Panc1 (cell line): ENCODE data around the gene DDI2. TPM values are rescaled to one million over a fixed set of nuclear protein-coding genes. Genes with fewer than 3 reads are reported as not detected.

Source experiments
- ATAC-seq: fragments of 200-7000 bp; cut with Tn5 transposase; 2 replicates; pipeline ENCODE4 v1.9.1; 2020; ENCODE audit warnings: mild to moderate bottlenecking, moderate library complexity
- BruUV-seq: library from RNA; stranded (reverse); fragments of 400-500 nt; replicated peaks from 2 replicates; lab custom pipeline; 2021; lab: Mats Ljungman, UMichigan
- CTCF ChIA-PET: fragments of 300-600 bp; sonication (Branson Sonifier 250); formaldehyde crosslinking; loops from one replicate; lab custom pipeline; 2022; ENCODE audit warnings: antibody characterized with exemption; lab: Charles Lee
- POLR2A ChIA-PET: fragments of 300-600 bp; sonication (Branson Sonifier 250); formaldehyde crosslinking; loops from one replicate; lab custom pipeline; 2022; ENCODE audit warnings: antibody characterized with exemption; lab: Charles Lee
- DNase-seq: peaks from one replicate; pipeline ENCODE4 v3.0.0-alpha.2; 2010; ENCODE audit warnings: low read depth, low spot score
- H3K27ac ChIP-seq: 2 replicates; pipeline ENCODE4 v1.5.1; 2011; ENCODE audit warnings: mild to moderate bottlenecking, low read length, inconsistent platforms
- H3K27me3 ChIP-seq: fragments of 200-500 bp; sonication (Bioruptor generic); 2 replicates; pipeline ENCODE4 v1.6.0; 2014; ENCODE audit warnings: low read length, inconsistent platforms; ENCODE audit not compliant: control insufficient read depth, insufficient read depth
- H3K36me3 ChIP-seq: fragments of 200-500 bp; sonication (Bioruptor generic); 2 replicates; pipeline ENCODE4 v1.5.1; 2014; ENCODE audit warnings: inconsistent platforms, mild to moderate bottlenecking, low read length, moderate library complexity; ENCODE audit not compliant: control insufficient read depth, insufficient read depth
- H3K4me1 ChIP-seq: 2 replicates; pipeline ENCODE4 v1.5.1; 2011; ENCODE audit warnings: inconsistent platforms, mild to moderate bottlenecking, low read length, moderate library complexity; ENCODE audit not compliant: control insufficient read depth, insufficient read depth
- H3K4me3 ChIP-seq, 2 experiments: 2 replicates each; pipeline ENCODE4 v1.5.1; 2011 to 2012; ENCODE audit warnings: low read depth in 2 of 2, low read length in 2 of 2, mild to moderate bottlenecking in 2 of 2, inconsistent platforms in 1 of 2, moderate library complexity in 1 of 2
- H3K9me3 ChIP-seq: fragments of 200-500 bp; sonication (Bioruptor generic); 2 replicates; pipeline ENCODE4 v1.5.1; 2014; ENCODE audit warnings: low read depth, mild to moderate bottlenecking, inconsistent platforms, low read length, moderate library complexity; ENCODE audit not compliant: control insufficient read depth, insufficient read depth
- POLR2AphosphoS5 ChIP-seq: IDR thresholded peaks from 2 replicates; pipeline ENCODE4 v1.6.1; 2012; ENCODE audit warnings: mild to moderate bottlenecking, low read depth, low read length, moderate library complexity
- SIN3A ChIP-seq: IDR thresholded peaks from 2 replicates; pipeline ENCODE4 v1.6.1; 2012; ENCODE audit warnings: low read depth, mild to moderate bottlenecking, low read length, moderate library complexity, borderline replicate concordance; ENCODE audit not compliant: insufficient read depth
- TCF7L2 ChIP-seq: IDR thresholded peaks from 2 replicates; pipeline ENCODE4 v1.6.1; 2011; ENCODE audit warnings: mild to moderate bottlenecking, low read depth, low read length, inconsistent platforms
- in situ Hi-C: cut with HindIII; loops from 2 replicates; pipeline ENCODE4 v1.10.0; 2016; ENCODE audit warnings: low sequenced_read_pairs, low pct_unique_long_range_greater_than_20kb
- intact Hi-C: fragments of 100-400 bp; cut with micrococcal nuclease; formaldehyde crosslinking; loops from one replicate; pipeline ENCODE4 v1.10.0; 2022; ENCODE audit not compliant: unreplicated experiment
- total RNA-seq: library from RNA; stranded (reverse); gene quantifications from one replicate; pipeline ENCODE4 v1.2.1, GENCODE V29; 2021; ENCODE audit not compliant: unreplicated experiment
- TF ChIP-seq, protein P1 (sequence below), 2 experiments: IDR thresholded peaks; 2 replicates each; pipeline ENCODE4 v1.6.1; 2011 to 2012; ENCODE audit warnings: low read depth in 2 of 2, control low read depth in 1 of 2, low read length in 1 of 2, mild to moderate bottlenecking in 1 of 2, moderate library complexity in 1 of 2; ENCODE audit not compliant: insufficient read depth in 1 of 2
- TF ChIP-seq, protein P2 (sequence below): fragments of 450-650 bp; IDR thresholded peaks from 2 replicates; pipeline ENCODE4 v1.5.1; 2017; ENCODE audit warnings: mild to moderate bottlenecking

Gene DDI2
- total RNA-seq, 1 experiment from 2014 or later = 27.7 TPM

- in situ Hi-C loops = no loop called here
Measured at GRCh38 chr1:15701784-15702183, 84.5 kb downstream of the DDI2 start.

GRCh38 chr1:15702722-15703550, 85.7 kb downstream of the DDI2 start:
- H3K27me3 ChIP-seq = no peaks in the 10 kb centered on the region
- H3K27ac ChIP-seq = no peak overlapping the region
- DNase-seq (no peak), ATAC-seq (peak; percentile 87)
- in situ Hi-C loops (no loop called here), intact Hi-C loops (no loop called here)
- POLR2A ChIA-PET = interaction anchor here (0.5 kb wide), 1 partner anchor 13 kb away, joined by 4 read pairs; no protein-coding TSS in a partner anchor
- no peaks in the 10 kb centered on the region for H3K36me3 ChIP-seq
- no TSS peak for BruUV-seq
- H3K4me1 ChIP-seq = peaks cover 3% of the 10 kb centered on the region; the same call in 1 of the 2 replicates
- CTCF ChIA-PET = no interaction called here
- no peaks in the 10 kb centered on the region for H3K9me3 ChIP-seq
- H3K4me3 ChIP-seq = no peak overlapping the region
- TF ChIP-seq TCF7L2 (no peak), POLR2AphosphoS5 (no peak), SIN3A (no peak)
- TF ChIP-seq, protein P1, sequence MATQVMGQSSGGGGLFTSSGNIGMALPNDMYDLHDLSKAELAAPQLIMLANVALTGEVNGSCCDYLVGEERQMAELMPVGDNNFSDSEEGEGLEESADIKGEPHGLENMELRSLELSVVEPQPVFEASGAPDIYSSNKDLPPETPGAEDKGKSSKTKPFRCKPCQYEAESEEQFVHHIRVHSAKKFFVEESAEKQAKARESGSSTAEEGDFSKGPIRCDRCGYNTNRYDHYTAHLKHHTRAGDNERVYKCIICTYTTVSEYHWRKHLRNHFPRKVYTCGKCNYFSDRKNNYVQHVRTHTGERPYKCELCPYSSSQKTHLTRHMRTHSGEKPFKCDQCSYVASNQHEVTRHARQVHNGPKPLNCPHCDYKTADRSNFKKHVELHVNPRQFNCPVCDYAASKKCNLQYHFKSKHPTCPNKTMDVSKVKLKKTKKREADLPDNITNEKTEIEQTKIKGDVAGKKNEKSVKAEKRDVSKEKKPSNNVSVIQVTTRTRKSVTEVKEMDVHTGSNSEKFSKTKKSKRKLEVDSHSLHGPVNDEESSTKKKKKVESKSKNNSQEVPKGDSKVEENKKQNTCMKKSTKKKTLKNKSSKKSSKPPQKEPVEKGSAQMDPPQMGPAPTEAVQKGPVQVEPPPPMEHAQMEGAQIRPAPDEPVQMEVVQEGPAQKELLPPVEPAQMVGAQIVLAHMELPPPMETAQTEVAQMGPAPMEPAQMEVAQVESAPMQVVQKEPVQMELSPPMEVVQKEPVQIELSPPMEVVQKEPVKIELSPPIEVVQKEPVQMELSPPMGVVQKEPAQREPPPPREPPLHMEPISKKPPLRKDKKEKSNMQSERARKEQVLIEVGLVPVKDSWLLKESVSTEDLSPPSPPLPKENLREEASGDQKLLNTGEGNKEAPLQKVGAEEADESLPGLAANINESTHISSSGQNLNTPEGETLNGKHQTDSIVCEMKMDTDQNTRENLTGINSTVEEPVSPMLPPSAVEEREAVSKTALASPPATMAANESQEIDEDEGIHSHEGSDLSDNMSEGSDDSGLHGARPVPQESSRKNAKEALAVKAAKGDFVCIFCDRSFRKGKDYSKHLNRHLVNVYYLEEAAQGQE (IDR thresholded peaks at IDR 0.05; ENCODE audit: insufficient read depth in 1 of 2, low read depth in 2 of 2, low read length in 1 of 2) = no peak
- TF ChIP-seq, protein P2, sequence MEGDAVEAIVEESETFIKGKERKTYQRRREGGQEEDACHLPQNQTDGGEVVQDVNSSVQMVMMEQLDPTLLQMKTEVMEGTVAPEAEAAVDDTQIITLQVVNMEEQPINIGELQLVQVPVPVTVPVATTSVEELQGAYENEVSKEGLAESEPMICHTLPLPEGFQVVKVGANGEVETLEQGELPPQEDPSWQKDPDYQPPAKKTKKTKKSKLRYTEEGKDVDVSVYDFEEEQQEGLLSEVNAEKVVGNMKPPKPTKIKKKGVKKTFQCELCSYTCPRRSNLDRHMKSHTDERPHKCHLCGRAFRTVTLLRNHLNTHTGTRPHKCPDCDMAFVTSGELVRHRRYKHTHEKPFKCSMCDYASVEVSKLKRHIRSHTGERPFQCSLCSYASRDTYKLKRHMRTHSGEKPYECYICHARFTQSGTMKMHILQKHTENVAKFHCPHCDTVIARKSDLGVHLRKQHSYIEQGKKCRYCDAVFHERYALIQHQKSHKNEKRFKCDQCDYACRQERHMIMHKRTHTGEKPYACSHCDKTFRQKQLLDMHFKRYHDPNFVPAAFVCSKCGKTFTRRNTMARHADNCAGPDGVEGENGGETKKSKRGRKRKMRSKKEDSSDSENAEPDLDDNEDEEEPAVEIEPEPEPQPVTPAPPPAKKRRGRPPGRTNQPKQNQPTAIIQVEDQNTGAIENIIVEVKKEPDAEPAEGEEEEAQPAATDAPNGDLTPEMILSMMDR = no peak; the same call in 1 of the 2 replicates

More at GRCh38 chr1:15701784-15702183, 84.5 kb downstream of the DDI2 start:
- Histone ChIP-seq H3K27ac (no peak overlapping the region), H3K4me3 (no peak overlapping the region), H3K36me3 (no peaks in the 10 kb centered on the region), H3K9me3 (no peaks in the 10 kb centered on the region), H3K27me3 (no peaks in the 10 kb centered on the region), H3K4me1 (peaks cover 3% of the 10 kb centered on the region; the same call in 1 of the 2 replicates)
- POLR2A ChIA-PET = interaction anchor here (0.6 kb wide), 1 partner anchor 35 kb away, joined by 3 read pairs; no protein-coding TSS in a partner anchor
- BruUV-seq = no TSS peak
- intact Hi-C loops = no loop called here
- ATAC-seq (no peak), DNase-seq (no peak)
- CTCF ChIA-PET = interaction anchor here (0.5 to 0.6 kb wide), 2 partner anchors 49 to 75 kb away, joined by 3 to 6 read pairs; no protein-coding TSS in a partner anchor
- TF ChIP-seq TCF7L2 (no peak), POLR2AphosphoS5 (no peak), SIN3A (no peak)
- TF ChIP-seq, protein P2 = no peak
- TF ChIP-seq, protein P1 (IDR thresholded peaks at IDR 0.05; ENCODE audit: insufficient read depth in 1 of 2, low read depth in 2 of 2, low read length in 1 of 2) = no peak
